H9 (cell line): ENCODE measurements around the gene DDC. TPM values are rescaled to one million over a fixed set of nuclear protein-coding genes. Genes with fewer than 3 reads are reported as not detected.
A peak's percentile ranks its signal among the peaks of the same experiment; 100 is the strongest.

Experiments
- DNase-seq: peaks from one replicate; pipeline ENCODE4 v3.0.0-alpha.2; 2017
- H2AFZ ChIP-seq: one replicate; pipeline ENCODE4 v1.6.1; 2013; ENCODE audit warnings: mild to moderate bottlenecking, low read length, control low read depth, moderate library complexity
- H2AK5ac ChIP-seq: 2 replicates; pipeline ENCODE4 v1.6.1; 2013; ENCODE audit warnings: low read length, control low read depth, mixed read lengths; ENCODE audit not compliant: insufficient read length
- H2BK120ac ChIP-seq: one replicate; pipeline ENCODE4 v1.6.1; 2013; ENCODE audit warnings: low read depth, mild to moderate bottlenecking, low read length, control low read depth, inconsistent platforms; ENCODE audit not compliant: poor library complexity, severe bottlenecking
- H2BK12ac ChIP-seq: 2 replicates; pipeline ENCODE4 v1.6.1; 2013; ENCODE audit warnings: low read length, control low read depth, mixed read lengths, low read depth; ENCODE audit not compliant: insufficient read length
- H2BK15ac ChIP-seq: 2 replicates; pipeline ENCODE4 v1.6.1; 2013; ENCODE audit warnings: low read depth, low read length, control low read depth
- H2BK20ac ChIP-seq: one replicate; pipeline ENCODE4 v1.6.1; 2013; ENCODE audit warnings: low read depth, mild to moderate bottlenecking, low read length, control low read depth, inconsistent platforms; ENCODE audit not compliant: poor library complexity, severe bottlenecking
- H2BK5ac ChIP-seq: 2 replicates; pipeline ENCODE4 v1.6.1; 2013; ENCODE audit warnings: low read length, control low read depth, mixed read lengths; ENCODE audit not compliant: insufficient read length
- H3K14ac ChIP-seq: 2 replicates; pipeline ENCODE4 v1.6.1; 2013; ENCODE audit warnings: low read length, control low read depth; ENCODE audit not compliant: insufficient read depth
- H3K18ac ChIP-seq: 2 replicates; pipeline ENCODE4 v1.6.1; 2013; ENCODE audit warnings: low read depth, mild to moderate bottlenecking, mixed read lengths, low read length, control low read depth; ENCODE audit not compliant: insufficient read length
- H3K23ac ChIP-seq: 2 replicates; pipeline ENCODE4 v1.6.1; 2013; ENCODE audit warnings: low read length, control low read depth, mixed read lengths, low read depth; ENCODE audit not compliant: insufficient read length
- H3K23me2 ChIP-seq: 2 replicates; pipeline ENCODE4 v1.6.1; 2013; ENCODE audit warnings: low read depth, mild to moderate bottlenecking, mixed read lengths, low read length, control low read depth; ENCODE audit not compliant: insufficient read length, poor library complexity, severe bottlenecking
- H3K27ac ChIP-seq: 2 replicates; pipeline ENCODE4 v1.5.1; 2013; ENCODE audit warnings: low read length, control low read depth, mixed read lengths, low read depth; ENCODE audit not compliant: insufficient read length
- H3K27me3 ChIP-seq: 2 replicates; pipeline ENCODE4 v1.6.1; 2013; ENCODE audit warnings: low read length, control low read depth, inconsistent platforms; ENCODE audit not compliant: insufficient read depth
- H3K4ac ChIP-seq: 2 replicates; pipeline ENCODE4 v1.6.1; 2013; ENCODE audit warnings: low read depth, mild to moderate bottlenecking, control low read depth, inconsistent platforms, low read length, moderate library complexity
- H3K4me1 ChIP-seq: 2 replicates; pipeline ENCODE4 v1.6.1; 2013; ENCODE audit warnings: low read length, control low read depth, inconsistent platforms; ENCODE audit not compliant: insufficient read depth
- H3K4me2 ChIP-seq: 2 replicates; pipeline ENCODE4 v1.6.1; 2013; ENCODE audit warnings: low read length, control low read depth, mixed read lengths; ENCODE audit not compliant: insufficient read length, insufficient read depth
- H3K56ac ChIP-seq: 2 replicates; pipeline ENCODE4 v1.6.1; 2013; ENCODE audit warnings: low read depth, mild to moderate bottlenecking, mixed read lengths, low read length, control low read depth; ENCODE audit not compliant: insufficient read length
- H3K79me1 ChIP-seq: 2 replicates; pipeline ENCODE4 v1.6.1; 2013; ENCODE audit warnings: low read depth, mild to moderate bottlenecking, moderate library complexity, low read length, control low read depth, inconsistent platforms; ENCODE audit not compliant: insufficient read depth, poor library complexity, severe bottlenecking
- H3K79me2 ChIP-seq: 2 replicates; pipeline ENCODE4 v1.6.1; 2013; ENCODE audit warnings: low read length, control low read depth, inconsistent platforms; ENCODE audit not compliant: insufficient read depth
- H3K9ac ChIP-seq: 2 replicates; pipeline ENCODE4 v1.6.1; 2013; ENCODE audit warnings: low read length, control low read depth, mixed read lengths; ENCODE audit not compliant: insufficient read length; ENCODE audit errors: extremely low read depth
- H3K9me3 ChIP-seq: one replicate; pipeline ENCODE4 v1.6.1; 2013; ENCODE audit warnings: low read depth, low read length, inconsistent platforms; ENCODE audit not compliant: control insufficient read depth
- H3T11ph ChIP-seq: one replicate; pipeline ENCODE4 v1.6.1; 2013; ENCODE audit warnings: mild to moderate bottlenecking, low read length, control low read depth, inconsistent platforms
- H4K20me1 ChIP-seq: one replicate; pipeline ENCODE4 v1.6.1; 2013; ENCODE audit not compliant: control insufficient read depth, insufficient read length, insufficient read depth
- H4K5ac ChIP-seq: 2 replicates; pipeline ENCODE4 v1.6.1; 2013; ENCODE audit warnings: low read depth, mild to moderate bottlenecking, mixed read lengths, low read length, control low read depth; ENCODE audit not compliant: insufficient read length
- H4K8ac ChIP-seq: replicated peaks from 2 replicates; pipeline ENCODE4 v1.6.1; 2013; ENCODE audit warnings: low read length, control low read depth, mixed read lengths, low read depth; ENCODE audit not compliant: insufficient read length
- H4K91ac ChIP-seq: 2 replicates; pipeline ENCODE4 v1.6.1; 2013; ENCODE audit warnings: low read depth, mild to moderate bottlenecking, moderate library complexity, mixed read lengths, low read length, control low read depth; ENCODE audit not compliant: insufficient read length
- H3K27ac Mint-ChIP-seq, 3 experiments: 2 replicates in 2 of 3; 3 replicates in 1 of 3; pipeline ENCODE4 v1.8.0; 2020 to 2021; ENCODE audit warnings: mixed read lengths in 3 of 3, mild to moderate bottlenecking in 1 of 3, moderate library complexity in 1 of 3
- H3K27me3 Mint-ChIP-seq: 2 replicates; pipeline ENCODE4 v1.8.0; 2021; ENCODE audit warnings: low read depth, mild to moderate bottlenecking, moderate library complexity, mixed read lengths
- H3K36me3 Mint-ChIP-seq, 3 experiments: 2 replicates in 2 of 3; 3 replicates in 1 of 3; pipeline ENCODE4 v1.8.0; 2020 to 2021; ENCODE audit warnings: low read depth in 3 of 3, mixed read lengths in 3 of 3; ENCODE audit not compliant: insufficient read depth in 1 of 3
- H3K4me1 Mint-ChIP-seq, 2 experiments: 2 replicates each; pipeline ENCODE4 v1.8.0; 2020; ENCODE audit warnings: mixed read lengths in 2 of 2
- H3K4me3 Mint-ChIP-seq, 2 experiments: 2 replicates in 1 of 2; 3 replicates in 1 of 2; pipeline ENCODE4 v1.8.0; 2020 to 2021; ENCODE audit warnings: mild to moderate bottlenecking in 2 of 2, mixed read lengths in 2 of 2, moderate library complexity in 1 of 2
- H3K9me3 Mint-ChIP-seq, 2 experiments: 2 replicates in 1 of 2; 3 replicates in 1 of 2; pipeline ENCODE4 v1.8.0; 2020; ENCODE audit warnings: mild to moderate bottlenecking in 2 of 2, mixed read lengths in 2 of 2, moderate library complexity in 1 of 2
- WGBS: extraction: QIAGEN DNeasy Blood & Tissue Kit; methylation state at CpG from one replicate; pipeline ENCODE4 v1.1.7; 2013; ENCODE audit warnings: missing lambda C conversion rate, low lambda C conversion rate, mixed read lengths; ENCODE audit not compliant: insufficient read length; ENCODE audit errors: extremely low coverage; 5-methylcytosine and 5-hydroxymethylcytosine counted together
- total RNA-seq: library from RNA; stranded (reverse); gene quantifications from 2 replicates; pipeline ENCODE4 v1.2.1, GENCODE V29; 2021
- TF ChIP-seq, protein P1 (sequence below): fragments of 200-600 bp; sonication (generic); conservative IDR thresholded peaks from 3 replicates; pipeline ENCODE4 v1.8.0; 2021; ENCODE audit warnings: antibody characterized with exemption, mild to moderate bottlenecking

The DDC gene
- total RNA-seq, 1 experiment from 2014 or later: not detected

DNA sequence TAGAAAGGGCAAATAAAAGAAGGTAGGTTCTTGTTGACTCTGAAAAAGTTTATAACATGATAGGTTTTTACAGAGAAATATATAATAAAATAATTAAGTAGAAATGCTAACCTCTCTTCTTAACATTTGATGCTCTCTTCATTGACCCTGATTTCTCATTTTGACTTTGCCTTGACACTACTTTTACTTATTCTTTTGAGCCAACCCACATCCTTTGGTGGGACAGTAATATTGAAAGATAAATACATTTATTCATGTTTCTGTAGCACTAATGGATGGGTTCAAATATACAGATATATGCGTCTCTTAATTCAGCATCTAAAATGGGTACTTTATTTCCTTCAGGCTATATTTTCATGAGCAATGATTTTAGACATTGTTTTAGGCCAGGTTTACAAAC is 34.4 kb downstream of the DDC start:
- Histone ChIP-seq H3K4ac (no peak overlapping the region), H2AK5ac (no peak overlapping the region), H3K79me2 (no peaks in the 10 kb centered on the region), H3K23me2 (no peaks in the 10 kb centered on the region), H3K79me1 (no peaks in the 10 kb centered on the region), H3K27ac (no peak overlapping the region), H3T11ph (no peak overlapping the region), H3K9ac (no peak overlapping the region), H2AFZ (no peak overlapping the region), H2BK12ac (no peak overlapping the region), H4K20me1 (no peaks in the 10 kb centered on the region), H3K56ac (no peak overlapping the region), H2BK15ac (no peak overlapping the region), H3K9me3 (no peaks in the 10 kb centered on the region), H4K91ac (no peak overlapping the region), H2BK5ac (no peak overlapping the region), H3K4me1 (no peaks in the 10 kb centered on the region; the same call in 1 of the 2 replicates), H2BK20ac (no peak overlapping the region), H3K23ac (no peak overlapping the region), H3K27me3 (no peaks in the 10 kb centered on the region), H4K5ac (no peak overlapping the region), H4K8ac (no peak overlapping the region), H3K4me2 (no peak overlapping the region), H3K14ac (no peak overlapping the region), H3K18ac (no peak overlapping the region), H2BK120ac (no peak overlapping the region)
- Mint-ChIP-seq H3K4me3 (no peak overlapping the region), H3K27me3 (peaks cover 3% of the 10 kb centered on the region), H3K27ac (peak overlapping the region in 1 of 3 experiments; percentile 93; a peak in 1 of 7 replicates), H3K4me1 (peaks cover 24 to 31% of the 10 kb centered on the region in 2 experiments), H3K9me3 (peaks cover 0 to 2% of the 10 kb centered on the region in 2 experiments; a peak in 1 of 5 replicates), H3K36me3 (0 out of 7 replicates have a peak, but pooled peaks cover 0 to 3% (median 0%) of the 10 kb centered on the region in 3 experiments)
- DNase-seq: no peak
- TF ChIP-seq, protein P1, sequence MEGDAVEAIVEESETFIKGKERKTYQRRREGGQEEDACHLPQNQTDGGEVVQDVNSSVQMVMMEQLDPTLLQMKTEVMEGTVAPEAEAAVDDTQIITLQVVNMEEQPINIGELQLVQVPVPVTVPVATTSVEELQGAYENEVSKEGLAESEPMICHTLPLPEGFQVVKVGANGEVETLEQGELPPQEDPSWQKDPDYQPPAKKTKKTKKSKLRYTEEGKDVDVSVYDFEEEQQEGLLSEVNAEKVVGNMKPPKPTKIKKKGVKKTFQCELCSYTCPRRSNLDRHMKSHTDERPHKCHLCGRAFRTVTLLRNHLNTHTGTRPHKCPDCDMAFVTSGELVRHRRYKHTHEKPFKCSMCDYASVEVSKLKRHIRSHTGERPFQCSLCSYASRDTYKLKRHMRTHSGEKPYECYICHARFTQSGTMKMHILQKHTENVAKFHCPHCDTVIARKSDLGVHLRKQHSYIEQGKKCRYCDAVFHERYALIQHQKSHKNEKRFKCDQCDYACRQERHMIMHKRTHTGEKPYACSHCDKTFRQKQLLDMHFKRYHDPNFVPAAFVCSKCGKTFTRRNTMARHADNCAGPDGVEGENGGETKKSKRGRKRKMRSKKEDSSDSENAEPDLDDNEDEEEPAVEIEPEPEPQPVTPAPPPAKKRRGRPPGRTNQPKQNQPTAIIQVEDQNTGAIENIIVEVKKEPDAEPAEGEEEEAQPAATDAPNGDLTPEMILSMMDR: no peak
- WGBS: no CpG with 5 or more reads among the region's 1 CpG
